Inflammatory macrophage treated with lipopolysaccharide for 4 hours (primary cell): ENCODE measurements around the gene FCGR2B.
A peak's percentile ranks its signal among the peaks of the same experiment; 100 is the strongest.
"Not testable (repeated sequence)": the region's sequence is repeated elsewhere in the genome, so short reads cannot be mapped to it uniquely, and the experiment has no call there.

ENCODE experiments used
- DNase-seq: peaks from one replicate; pipeline ENCODE4 v3.0.0-alpha.2; 2020

FCGR2B gene

GRCh38 chr1:161706482-161707347 lies 43.8 kb downstream of the FCGR2B start, which contains the start of gene FCRLA:
Gene FCRLA, plus strand, starts transcription at chr1:161707229. Its CDS starts 36 bp downstream, at chr1:161707265.
- DNase-seq, result peak; percentile 89

- no peak for DNase-seq
Measured at GRCh38 chr1:161707503-161707902, 44.6 kb downstream of the FCGR2B start.

DNA sequence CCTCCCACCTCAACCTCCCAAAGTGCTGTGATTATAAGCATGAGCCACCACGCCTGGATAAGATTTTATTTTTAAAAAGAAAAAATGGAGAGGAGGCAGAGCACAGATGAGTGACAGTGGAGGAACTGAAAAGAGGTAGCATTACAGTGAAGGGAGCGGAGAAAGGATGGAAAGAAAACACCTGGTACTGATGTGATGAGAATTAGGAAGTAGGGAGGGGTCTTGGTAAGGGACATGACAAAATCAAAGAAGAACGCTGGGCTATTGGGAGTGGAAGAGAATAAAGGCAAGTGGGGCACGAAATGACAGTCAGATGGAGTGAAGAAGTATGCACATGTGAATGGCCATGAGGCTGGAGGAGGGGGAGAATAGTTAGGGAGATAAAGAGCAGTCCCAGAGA lies 46.4 kb downstream of the FCGR2B start:
- no peak for DNase-seq

DNA sequence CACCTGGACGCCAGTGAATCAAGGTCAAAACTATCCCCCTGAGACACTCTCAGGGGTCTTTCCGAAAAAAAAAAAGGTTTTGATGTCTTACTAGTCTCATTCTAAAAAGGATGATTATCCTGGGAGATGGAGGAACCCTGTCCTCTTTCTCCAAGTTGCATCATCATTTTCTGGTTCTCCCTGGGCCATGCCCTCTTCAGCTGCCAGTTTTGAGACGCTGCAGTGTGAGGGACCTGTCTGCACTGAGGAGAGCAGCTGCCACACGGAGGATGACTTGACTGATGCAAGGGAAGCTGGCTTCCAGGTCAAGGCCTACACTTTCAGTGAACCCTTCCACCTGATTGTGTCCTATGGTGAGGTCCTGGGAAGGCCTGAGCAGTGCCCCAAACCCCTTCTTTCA lies 47.6 kb downstream of the FCGR2B start:
- DNase-seq, result no peak

DNA sequence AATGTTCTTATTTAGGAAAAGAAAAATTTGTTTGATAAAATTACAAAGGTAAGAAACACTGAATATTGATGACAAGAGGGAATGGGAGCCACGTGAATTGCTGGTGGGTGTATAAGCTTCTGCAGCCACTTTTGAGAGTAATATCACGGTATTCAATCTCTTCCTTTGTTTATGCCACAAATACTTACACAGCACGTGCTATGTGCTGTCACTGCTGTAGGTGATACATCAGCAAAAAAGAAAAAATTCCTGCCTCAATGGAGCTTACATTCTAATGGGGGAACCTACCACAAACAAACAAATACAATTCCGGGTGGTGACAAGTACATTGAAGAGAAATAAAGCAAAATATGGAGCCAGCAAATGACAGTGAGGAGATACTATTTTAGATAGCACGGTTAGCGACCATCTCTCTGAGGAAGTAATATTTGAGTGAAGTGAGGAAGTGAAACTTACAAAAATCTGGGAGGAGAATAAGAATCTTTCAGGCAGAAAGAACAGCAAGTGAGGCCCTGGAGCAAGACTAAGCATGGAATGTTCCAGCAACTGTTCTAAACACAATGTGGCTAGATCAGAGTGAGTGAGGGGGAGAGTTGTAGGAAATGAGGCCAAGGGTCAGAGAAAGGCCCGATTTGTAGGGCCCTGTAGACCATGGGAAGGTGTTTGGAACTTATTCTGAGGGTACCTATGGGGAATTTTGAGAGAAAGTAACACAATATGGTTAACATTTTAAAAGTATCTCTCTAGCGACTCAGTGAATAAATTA lies 55.8 kb downstream of the FCGR2B start:
- peak; percentile 75 for DNase-seq

DNA sequence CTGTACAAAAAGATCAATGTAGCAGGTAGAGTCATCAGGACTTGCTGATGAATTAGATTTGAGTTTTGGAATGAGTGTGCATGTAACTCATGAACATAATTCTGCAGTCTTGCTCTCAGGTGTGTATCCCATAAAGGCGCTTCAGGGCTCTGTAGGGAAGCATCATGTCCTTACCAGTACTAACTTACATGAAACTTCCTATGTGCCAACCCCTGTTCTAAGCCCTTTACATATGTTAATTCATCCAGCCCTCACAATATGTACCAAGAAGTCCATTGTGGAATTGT lies 56.3 kb downstream of the FCGR2B start:
- DNase-seq, result no peak

DNA sequence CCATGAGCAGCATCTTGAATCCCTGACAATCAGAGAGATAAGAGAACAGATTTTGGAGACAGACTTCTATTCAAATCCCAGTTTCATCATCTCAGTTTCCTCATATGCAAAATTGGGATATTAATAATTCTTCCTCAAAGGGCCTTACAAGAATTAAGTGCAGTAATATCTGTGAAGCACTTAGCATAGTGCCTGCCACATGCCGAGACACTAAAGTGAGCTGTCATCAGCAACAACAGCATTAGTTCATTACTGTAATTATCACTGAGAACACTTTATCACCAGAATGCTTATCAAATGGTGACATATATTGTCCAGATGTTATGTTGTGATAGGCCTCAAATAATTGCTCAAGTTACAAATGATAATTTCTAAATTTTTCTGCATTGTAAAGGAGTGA lies 57.5 kb downstream of the FCGR2B start:
- peak; percentile 66 for DNase-seq

DNA sequence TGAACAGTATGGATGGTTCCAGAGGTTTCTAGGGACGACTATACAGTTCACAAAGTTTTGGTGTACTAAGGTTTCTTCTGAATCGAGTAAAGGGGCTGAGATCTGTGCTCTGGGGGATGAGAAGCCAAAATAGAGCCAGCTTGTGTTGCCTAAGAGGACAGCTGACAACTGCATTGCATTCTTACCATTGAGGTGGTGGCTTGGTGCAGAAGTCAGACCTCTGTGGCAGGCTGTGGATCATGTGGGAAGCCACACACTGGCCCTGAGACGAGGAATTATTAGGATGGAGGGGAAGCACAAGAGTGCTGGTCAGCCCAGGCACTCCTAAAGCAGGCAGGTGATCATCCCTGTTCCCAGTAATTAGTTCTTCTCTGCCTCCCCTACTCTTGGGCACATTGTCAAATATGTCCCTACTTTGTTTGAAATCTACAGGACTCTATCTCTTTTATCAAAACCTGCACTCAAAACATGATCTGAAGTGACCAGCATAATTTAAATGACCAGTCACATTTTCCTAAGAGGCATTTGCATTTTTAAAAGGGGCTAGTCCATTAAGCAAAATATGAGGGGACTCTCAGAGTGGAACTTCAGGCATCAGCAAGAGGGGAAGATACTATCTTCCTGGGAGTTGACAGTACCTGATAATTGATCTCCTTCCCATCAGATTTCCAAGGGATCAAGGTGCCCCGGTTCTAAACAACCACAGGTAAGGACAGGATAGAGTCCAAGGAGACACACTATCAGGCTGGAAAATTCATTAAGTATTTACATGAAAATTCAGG lies 58.2 kb downstream of the FCGR2B start, which contains the start of gene FCRLB:
Gene FCRLB, plus strand, starts transcription at position 589 of the 782 bp plus-strand sequence. CDS start 1,129 bp downstream, outside the sequence.
- DNase-seq, result peak; percentile 56

DNA sequence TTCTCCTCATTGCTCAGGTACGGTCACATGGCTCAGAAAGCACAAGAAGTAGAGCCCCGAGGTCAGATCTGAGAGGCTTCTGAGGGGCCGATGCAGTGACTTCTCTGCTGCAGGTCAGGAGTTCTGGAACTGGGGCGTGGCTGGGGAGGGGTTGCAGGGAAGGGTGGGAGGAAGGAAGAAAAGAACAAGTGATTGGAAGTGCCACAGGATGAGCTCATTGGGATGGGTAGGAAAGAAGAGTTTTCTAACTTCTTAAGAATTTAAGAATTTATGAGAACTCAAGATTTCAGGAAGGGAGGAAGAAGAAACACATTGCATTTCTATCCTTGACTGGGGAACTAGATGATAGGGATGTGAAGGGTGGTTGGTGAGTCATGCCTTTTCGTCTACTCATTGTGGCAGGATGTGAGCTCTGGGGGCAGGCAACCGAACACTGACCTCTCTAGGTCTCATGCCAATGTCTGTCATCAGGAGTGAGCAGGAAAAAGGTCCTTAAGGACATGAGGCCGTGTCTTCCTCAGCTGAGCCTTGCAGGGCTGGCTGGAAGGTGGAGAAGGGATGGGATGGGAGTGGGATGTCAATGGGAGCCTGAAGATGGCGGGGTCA lies 58.9 kb downstream of the FCGR2B start:
- DNase-seq, result peak; percentile 94

DNA sequence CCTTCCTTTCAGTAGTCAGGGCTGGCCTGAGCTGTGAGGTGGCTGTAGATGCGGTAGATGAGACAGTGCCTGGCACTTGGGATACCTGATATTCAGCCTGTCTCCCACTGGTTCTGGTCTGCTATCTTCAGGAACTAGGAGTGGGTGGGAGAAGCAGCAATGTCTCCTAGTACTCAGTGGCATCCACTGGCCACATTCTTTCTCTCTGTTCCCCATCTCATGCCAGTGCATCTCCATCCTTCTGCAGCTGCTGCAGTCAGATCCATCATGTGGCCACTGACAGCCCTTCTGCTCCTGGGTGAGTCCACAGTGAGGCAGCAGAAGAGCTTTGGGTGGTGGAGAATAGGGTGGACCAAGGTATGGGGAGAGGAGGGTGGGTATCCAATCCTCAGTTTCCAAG lies 59.5 kb downstream of the FCGR2B start:
- DNase-seq, result peak; percentile 32

DNA sequence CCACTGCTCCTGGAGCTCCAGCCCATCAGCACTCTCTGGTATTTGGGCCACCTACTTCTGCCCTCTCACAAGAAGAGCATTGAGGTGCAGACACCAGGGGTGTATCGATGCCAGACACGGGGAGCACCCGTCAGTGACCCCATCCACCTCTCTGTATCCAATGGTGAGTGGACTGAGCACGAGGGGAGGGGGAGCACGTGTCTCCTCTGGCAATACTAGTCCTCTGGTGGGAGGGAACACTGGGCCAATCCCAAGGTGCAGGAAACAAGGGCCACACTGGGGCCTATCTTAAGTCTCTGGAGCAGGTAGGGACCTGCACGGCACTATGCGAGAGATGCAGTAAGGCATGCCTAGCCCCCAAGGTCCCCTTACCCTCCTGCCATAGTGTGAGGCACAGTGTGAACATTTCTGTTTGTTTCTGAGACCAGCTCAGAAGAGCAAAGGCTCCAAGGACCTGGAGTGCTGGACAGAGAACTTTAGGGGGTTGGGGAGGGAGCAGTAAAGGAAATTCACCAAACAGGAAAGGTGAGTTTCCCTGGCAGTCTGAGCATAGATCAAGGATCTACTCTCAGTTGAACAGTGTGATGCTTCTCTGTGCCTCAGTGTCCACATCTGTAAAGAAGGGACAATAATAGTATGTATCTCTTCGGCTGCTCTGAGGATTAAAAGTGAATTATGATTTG lies 60.7 kb downstream of the FCGR2B start:
- DNase-seq, result no peak

GRCh38 chr1:161725258-161725907 lies 62.4 kb downstream of the FCGR2B start:
- DNase-seq, result not testable (repeated sequence)

GRCh38 chr1:161725908-161726472 lies 63.0 kb downstream of the FCGR2B start:
- no peak for DNase-seq

- DNase-seq, result peak; percentile 57
Measured at GRCh38 chr1:161726473-161727255, 63.7 kb downstream of the FCGR2B start.

- peak; percentile 57 for DNase-seq
Measured at GRCh38 chr1:161727256-161727924, 64.4 kb downstream of the FCGR2B start.
